Activated naive CD4-positive, alpha-beta T cell treated with anti-CD3 and anti-CD28 coated beads, Interleukin-2, amount 10 ng/mL, durations not matched to agents 7 days and 5 days (primary cell): ENCODE measurements around the gene TCF4.

Experiments used
- CTCF ChIA-PET: fragments of 350-600 bp; sonication (Branson Sonifier 250); formaldehyde crosslinking; loops from one replicate; lab custom pipeline; 2021; ENCODE audit warnings: antibody characterized with exemption; lab: Charles Lee
- DNase-seq: peaks from one replicate; pipeline ENCODE4 v3.0.0-alpha.2; 2020
- H3K27ac Mint-ChIP-seq: one replicate; pipeline ENCODE4 v1.8.0; 2021; ENCODE audit warnings: mild to moderate bottlenecking, moderate library complexity, mixed read lengths
- H3K27me3 Mint-ChIP-seq: one replicate; pipeline ENCODE4 v1.8.0; 2021; ENCODE audit warnings: mild to moderate bottlenecking, mixed read lengths
- H3K36me3 Mint-ChIP-seq: one replicate; pipeline ENCODE4 v1.8.0; 2021; ENCODE audit warnings: mixed read lengths
- H3K4me1 Mint-ChIP-seq: one replicate; pipeline ENCODE4 v1.8.0; 2021; ENCODE audit warnings: mixed read lengths
- H3K4me3 Mint-ChIP-seq: one replicate; pipeline ENCODE4 v1.8.0; 2021; ENCODE audit warnings: mild to moderate bottlenecking, moderate library complexity, mixed read lengths
- H3K9me3 Mint-ChIP-seq: one replicate; pipeline ENCODE4 v1.8.0; 2021; ENCODE audit warnings: mixed read lengths

The TCF4 gene

GRCh38 chr18:55575066-55575465, 12.9 kb downstream of the TCF4 start:
- Mint-ChIP-seq H3K27ac (no peak overlapping the region), H3K4me3 (no peak overlapping the region), H3K36me3 (no peaks in the 10 kb centered on the region), H3K4me1 (no peaks in the 10 kb centered on the region), H3K27me3 (no peaks in the 10 kb centered on the region), H3K9me3 (no peaks in the 10 kb centered on the region)
- DNase-seq = no peak
- CTCF ChIA-PET = interaction anchor here (0.6 kb wide), 1 partner anchor 630 kb away, joined by 3 read pairs; no protein-coding TSS in a partner anchor

GRCh38 chr18:55573386-55573785, 14.6 kb downstream of the TCF4 start:
- CTCF ChIA-PET = no interaction called here
- Mint-ChIP-seq H3K36me3 (no peaks in the 10 kb centered on the region), H3K4me1 (no peaks in the 10 kb centered on the region), H3K4me3 (no peak overlapping the region), H3K27ac (no peak overlapping the region), H3K27me3 (no peaks in the 10 kb centered on the region), H3K9me3 (no peaks in the 10 kb centered on the region)
- DNase-seq = no peak

GRCh38 chr18:55570966-55571365, 17.0 kb downstream of the TCF4 start:
- Mint-ChIP-seq H3K27me3 (no peaks in the 10 kb centered on the region), H3K4me1 (no peaks in the 10 kb centered on the region), H3K27ac (no peak overlapping the region), H3K4me3 (no peak overlapping the region), H3K9me3 (no peaks in the 10 kb centered on the region), H3K36me3 (no peaks in the 10 kb centered on the region)
- no peak for DNase-seq
- CTCF ChIA-PET = no interaction called here

GRCh38 chr18:55566456-55566935, 21.5 kb downstream of the TCF4 start:
- H3K9me3 Mint-ChIP-seq = no peaks in the 10 kb centered on the region
- H3K27ac Mint-ChIP-seq = no peak overlapping the region
- H3K4me3 Mint-ChIP-seq = no peak overlapping the region
- CTCF ChIA-PET = no interaction called here
- H3K27me3 Mint-ChIP-seq = no peaks in the 10 kb centered on the region
- no peak for DNase-seq
- H3K4me1 Mint-ChIP-seq = no peaks in the 10 kb centered on the region
- H3K36me3 Mint-ChIP-seq = no peaks in the 10 kb centered on the region

- Mint-ChIP-seq H3K4me1 (no peaks in the 10 kb centered on the region), H3K4me3 (no peak overlapping the region), H3K36me3 (no peaks in the 10 kb centered on the region), H3K27ac (no peak overlapping the region), H3K9me3 (no peaks in the 10 kb centered on the region), H3K27me3 (no peaks in the 10 kb centered on the region)
- CTCF ChIA-PET = no interaction called here
- DNase-seq = no peak
Measured at GRCh38 chr18:55559739-55560138, 28.3 kb downstream of the TCF4 start.

- CTCF ChIA-PET = no interaction called here
- no peak overlapping the region for H3K27ac Mint-ChIP-seq
- no peak overlapping the region for H3K4me3 Mint-ChIP-seq
- no peaks in the 10 kb centered on the region for H3K9me3 Mint-ChIP-seq
- no peaks in the 10 kb centered on the region for H3K27me3 Mint-ChIP-seq
- DNase-seq = no peak
- H3K36me3 Mint-ChIP-seq = no peaks in the 10 kb centered on the region
- H3K4me1 Mint-ChIP-seq = no peaks in the 10 kb centered on the region
Measured at GRCh38 chr18:55557211-55557610, 30.8 kb downstream of the TCF4 start.

GRCh38 chr18:55555395-55556027, 32.5 kb downstream of the TCF4 start:
- Mint-ChIP-seq H3K9me3 (no peaks in the 10 kb centered on the region), H3K4me1 (no peaks in the 10 kb centered on the region), H3K27me3 (no peaks in the 10 kb centered on the region), H3K27ac (no peak overlapping the region), H3K36me3 (no peaks in the 10 kb centered on the region), H3K4me3 (no peak overlapping the region)
- DNase-seq = no peak
- CTCF ChIA-PET = no interaction called here

GRCh38 chr18:55552526-55553189, 35.3 kb downstream of the TCF4 start:
- H3K9me3 Mint-ChIP-seq = no peaks in the 10 kb centered on the region
- no peaks in the 10 kb centered on the region for H3K27me3 Mint-ChIP-seq
- no peak overlapping the region for H3K27ac Mint-ChIP-seq
- no peak overlapping the region for H3K4me3 Mint-ChIP-seq
- no peaks in the 10 kb centered on the region for H3K4me1 Mint-ChIP-seq
- no peaks in the 10 kb centered on the region for H3K36me3 Mint-ChIP-seq
- CTCF ChIA-PET = interaction anchor here (0.5 kb wide), 1 partner anchor 1574 kb away, joined by 3 read pairs; no protein-coding TSS in a partner anchor
- no peak for DNase-seq

GRCh38 chr18:55551227-55551626, 36.8 kb downstream of the TCF4 start:
- Mint-ChIP-seq H3K4me1 (no peaks in the 10 kb centered on the region), H3K9me3 (no peaks in the 10 kb centered on the region), H3K36me3 (no peaks in the 10 kb centered on the region), H3K27me3 (no peaks in the 10 kb centered on the region), H3K27ac (no peak overlapping the region), H3K4me3 (no peak overlapping the region)
- DNase-seq = no peak
- CTCF ChIA-PET = no interaction called here

- Mint-ChIP-seq H3K4me3 (no peak overlapping the region), H3K4me1 (no peaks in the 10 kb centered on the region), H3K9me3 (no peaks in the 10 kb centered on the region), H3K36me3 (no peaks in the 10 kb centered on the region), H3K27me3 (no peaks in the 10 kb centered on the region), H3K27ac (no peak overlapping the region)
- CTCF ChIA-PET = no interaction called here
- no peak for DNase-seq
Measured at GRCh38 chr18:55550471-55550870, 37.5 kb downstream of the TCF4 start.

- CTCF ChIA-PET = no interaction called here
- Mint-ChIP-seq H3K4me3 (no peak overlapping the region), H3K4me1 (no peaks in the 10 kb centered on the region), H3K36me3 (no peaks in the 10 kb centered on the region), H3K27ac (no peak overlapping the region), H3K27me3 (no peaks in the 10 kb centered on the region), H3K9me3 (no peaks in the 10 kb centered on the region)
- DNase-seq = no peak
Measured at GRCh38 chr18:55549474-55550104, 38.4 kb downstream of the TCF4 start.

- Mint-ChIP-seq H3K9me3 (no peaks in the 10 kb centered on the region), H3K27ac (no peak overlapping the region), H3K36me3 (no peaks in the 10 kb centered on the region), H3K4me3 (no peak overlapping the region), H3K4me1 (no peaks in the 10 kb centered on the region), H3K27me3 (no peaks in the 10 kb centered on the region)
- CTCF ChIA-PET = no interaction called here
- no peak for DNase-seq
Measured at GRCh38 chr18:55547705-55548056, 40.3 kb downstream of the TCF4 start.

- H3K27ac Mint-ChIP-seq = no peak overlapping the region
- no peak for DNase-seq
- no peaks in the 10 kb centered on the region for H3K27me3 Mint-ChIP-seq
- CTCF ChIA-PET = no interaction called here
- H3K36me3 Mint-ChIP-seq = no peaks in the 10 kb centered on the region
- no peaks in the 10 kb centered on the region for H3K4me1 Mint-ChIP-seq
- H3K4me3 Mint-ChIP-seq = no peak overlapping the region
- no peaks in the 10 kb centered on the region for H3K9me3 Mint-ChIP-seq
Measured at GRCh38 chr18:55546851-55547704, 40.9 kb downstream of the TCF4 start.

- Mint-ChIP-seq H3K9me3 (no peaks in the 10 kb centered on the region), H3K4me1 (no peaks in the 10 kb centered on the region), H3K36me3 (no peaks in the 10 kb centered on the region), H3K27ac (no peak overlapping the region), H3K4me3 (no peak overlapping the region), H3K27me3 (no peaks in the 10 kb centered on the region)
- CTCF ChIA-PET = no interaction called here
- no peak for DNase-seq
Measured at GRCh38 chr18:55544014-55544413, 44.0 kb downstream of the TCF4 start.
